ENCODE measurements around the gene C1orf226.

The C1orf226 gene

DNA sequence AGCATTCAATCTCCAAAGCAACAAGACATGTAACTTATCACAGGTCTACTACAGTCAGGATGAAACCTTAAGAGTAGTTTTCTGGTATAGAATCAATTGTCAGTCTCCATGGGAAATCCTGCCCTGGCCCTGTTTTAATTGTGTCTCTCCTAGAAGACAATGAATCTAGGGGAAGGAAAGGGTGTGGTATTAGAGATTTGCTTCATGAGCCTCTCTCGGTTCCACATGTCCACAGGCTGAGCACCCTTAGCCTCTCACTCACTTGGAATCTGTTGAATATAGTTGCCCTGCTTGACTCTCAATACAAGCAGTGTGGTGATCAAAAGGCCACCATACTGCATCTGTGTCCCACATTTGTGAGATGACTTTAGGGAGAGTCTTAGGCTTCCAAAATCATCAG lies 22.6 kb upstream of the C1orf226 start:
- in situ Hi-C loops (cut with MboI; ENCODE audit: low sequenced_read_pairs, unreplicated experiment), result no loop called here
- TF ChIP-seq CTCF (IDR thresholded peaks at IDR 0.05; ENCODE audit: borderline replicate concordance, control extremely low read depth, extremely low read depth, insufficient read depth, missing control alignments), result no peak
- no peak for DNase-seq (ENCODE audit: low spot score)

DNA sequence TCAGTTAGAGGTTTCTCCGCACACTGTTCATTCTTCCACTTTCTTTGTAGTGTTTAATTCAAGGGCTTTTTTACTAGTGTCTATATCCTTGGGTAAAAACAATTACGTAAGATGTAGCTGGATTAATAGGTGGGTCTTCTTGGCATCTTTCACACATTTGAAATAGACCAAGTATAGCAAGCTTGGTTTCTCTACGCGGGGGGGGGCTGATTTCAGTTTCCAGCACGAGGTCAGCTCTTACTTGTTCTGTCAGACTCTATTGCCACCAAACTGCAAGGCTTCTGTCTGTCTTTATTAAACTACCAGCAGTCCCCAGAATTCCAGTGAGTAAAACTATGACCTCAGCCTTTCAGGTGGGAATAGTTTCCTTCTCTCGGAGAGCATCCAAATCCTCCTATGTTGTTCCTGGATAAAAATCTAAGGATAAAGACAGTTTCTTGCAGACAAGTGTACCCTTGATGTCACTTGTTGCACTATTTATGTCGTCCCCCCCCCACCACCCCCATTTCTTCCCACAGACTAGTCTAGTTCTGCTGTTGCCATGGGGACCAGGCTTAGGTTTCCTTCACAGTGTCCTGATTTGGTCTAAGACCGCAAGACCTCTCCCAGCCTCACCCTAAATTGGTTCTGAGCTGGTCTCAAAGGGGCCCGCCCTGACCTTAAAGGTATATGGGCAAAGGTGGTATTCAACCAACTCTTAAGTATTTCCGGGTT lies 21.8 kb upstream of the C1orf226 start:
- no peak for TF ChIP-seq CTCF (IDR thresholded peaks at IDR 0.05; ENCODE audit: borderline replicate concordance, control extremely low read depth, extremely low read depth, insufficient read depth, missing control alignments)
- in situ Hi-C loops (cut with MboI; ENCODE audit: low sequenced_read_pairs, unreplicated experiment), result no loop called here
- no peak for DNase-seq (ENCODE audit: low spot score)

DNA sequence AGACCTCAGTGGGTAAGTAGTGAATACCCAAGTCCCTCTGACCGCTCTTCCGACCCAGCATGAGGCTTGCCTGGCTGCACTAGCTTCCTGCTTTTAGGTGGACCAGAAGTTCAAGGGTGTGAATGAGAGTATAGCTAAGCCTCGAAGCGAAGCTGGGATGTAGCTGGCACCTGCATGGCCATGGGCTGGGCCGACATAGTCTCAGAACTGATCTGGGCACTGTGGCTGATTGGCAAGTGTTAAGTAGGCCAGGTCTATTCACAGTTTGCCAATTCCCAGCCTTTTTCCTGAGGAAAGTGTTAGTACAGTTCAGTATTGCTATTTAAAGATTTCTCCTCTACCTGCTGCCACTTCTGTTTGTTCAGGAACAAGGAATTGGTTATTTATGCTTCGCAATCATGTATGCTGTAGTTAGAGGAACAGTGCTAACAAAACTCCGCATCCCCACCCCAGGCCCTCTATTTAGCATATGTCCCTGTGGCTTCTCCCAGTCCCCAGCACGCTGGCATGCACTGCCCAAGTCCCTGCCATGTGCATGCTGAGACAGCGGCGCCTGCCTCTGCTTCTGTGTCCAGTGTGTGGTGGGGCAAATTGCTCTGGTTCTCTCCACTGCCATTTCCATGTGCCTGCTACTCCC lies 21.2 kb upstream of the C1orf226 start:
- TF ChIP-seq CTCF (IDR thresholded peaks at IDR 0.05; ENCODE audit: borderline replicate concordance, control extremely low read depth, extremely low read depth, insufficient read depth, missing control alignments), result no peak
- in situ Hi-C loops (cut with MboI; ENCODE audit: low sequenced_read_pairs, unreplicated experiment), result no loop called here
- DNase-seq (ENCODE audit: low spot score), result no peak

DNA sequence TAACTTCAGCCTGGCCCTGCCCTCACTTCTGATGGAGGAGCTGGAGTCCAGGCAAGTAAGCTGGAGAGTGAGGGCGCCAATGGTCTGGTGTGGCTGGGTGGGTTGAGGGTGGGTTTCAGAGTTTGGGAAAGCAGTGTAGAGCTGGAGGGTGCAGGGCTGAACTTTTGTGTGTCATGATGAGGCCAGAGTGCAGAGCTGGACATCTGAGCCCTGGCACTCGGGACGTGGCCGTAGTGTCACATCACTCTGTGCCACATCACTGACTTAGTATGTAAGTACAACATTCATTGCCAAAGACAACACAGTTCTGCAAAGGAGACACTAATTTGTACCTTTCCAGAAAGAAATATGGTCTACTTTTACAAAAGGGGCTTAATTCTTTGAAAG lies 20.7 kb upstream of the C1orf226 start:
- in situ Hi-C loops (cut with MboI; ENCODE audit: low sequenced_read_pairs, unreplicated experiment), result no loop called here
- TF ChIP-seq CTCF (IDR thresholded peaks at IDR 0.05; ENCODE audit: borderline replicate concordance, control extremely low read depth, extremely low read depth, insufficient read depth, missing control alignments), result no peak
- DNase-seq (ENCODE audit: low spot score), result no peak

DNA sequence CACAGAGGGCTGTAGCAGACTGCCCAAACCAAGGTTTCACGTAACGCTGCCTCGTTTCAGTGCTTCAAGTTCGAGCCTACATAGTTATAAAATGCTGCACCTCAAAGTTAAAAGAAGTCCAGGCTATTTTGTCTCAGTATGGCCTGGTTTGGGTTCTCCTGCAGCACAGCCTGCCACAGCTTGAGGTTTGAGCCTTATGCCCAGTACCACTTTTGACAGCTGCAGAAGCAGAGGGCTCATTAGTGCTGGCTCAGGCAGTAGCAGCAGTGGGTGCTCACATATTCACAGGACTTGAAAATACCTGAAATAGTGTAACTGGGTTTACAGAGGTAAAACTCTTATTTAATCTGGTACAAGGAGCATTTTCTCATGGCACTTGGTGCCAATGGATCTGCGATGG lies 20.2 kb upstream of the C1orf226 start:
- in situ Hi-C loops (cut with MboI; ENCODE audit: low sequenced_read_pairs, unreplicated experiment), result no loop called here
- DNase-seq (ENCODE audit: low spot score), result no peak

DNA sequence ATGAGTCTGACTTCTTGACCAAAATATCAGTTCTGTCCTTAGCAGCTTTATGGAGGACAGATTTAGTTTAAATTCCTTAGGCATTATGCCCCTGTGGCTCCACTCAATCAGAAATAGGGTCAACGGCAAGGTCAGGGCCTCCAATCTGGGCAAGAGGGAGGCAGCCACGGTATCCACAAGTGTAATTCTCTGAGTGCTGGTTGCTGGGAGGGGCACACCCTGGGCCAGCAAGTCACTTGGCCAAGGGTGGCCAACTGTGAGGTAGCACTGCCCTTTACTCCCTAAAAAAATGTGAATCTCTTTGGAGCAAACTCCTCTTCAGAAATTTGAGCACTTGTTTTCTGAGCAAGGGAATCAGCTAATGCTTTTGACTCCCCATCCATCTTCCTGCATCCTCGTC lies 17.7 kb upstream of the C1orf226 start:
- no peak for TF ChIP-seq CTCF (IDR thresholded peaks at IDR 0.05; ENCODE audit: borderline replicate concordance, control extremely low read depth, extremely low read depth, insufficient read depth, missing control alignments)

More for the DNA sequence above, 20.2 kb upstream of the C1orf226 start:
- no peak for TF ChIP-seq CTCF (IDR thresholded peaks at IDR 0.05; ENCODE audit: borderline replicate concordance, control extremely low read depth, extremely low read depth, insufficient read depth, missing control alignments)

More for the DNA sequence above, 17.7 kb upstream of the C1orf226 start:
- in situ Hi-C loops (cut with MboI; ENCODE audit: low sequenced_read_pairs, unreplicated experiment), result no loop called here
- DNase-seq (ENCODE audit: low spot score), result no peak

All from GM13976 (cell line).